Astrocyte of the hippocampus (primary cell): ENCODE results near the gene MLXIP.

Experiments used
- DNase-seq: peaks from one replicate; pipeline ENCODE4 v3.0.0; 2011; ENCODE audit warnings: low read depth, low spot score

Gene MLXIP

GRCh38 chr12:122126713-122127597 is 48.4 kb downstream of the MLXIP start:
- no peak for DNase-seq

DNA sequence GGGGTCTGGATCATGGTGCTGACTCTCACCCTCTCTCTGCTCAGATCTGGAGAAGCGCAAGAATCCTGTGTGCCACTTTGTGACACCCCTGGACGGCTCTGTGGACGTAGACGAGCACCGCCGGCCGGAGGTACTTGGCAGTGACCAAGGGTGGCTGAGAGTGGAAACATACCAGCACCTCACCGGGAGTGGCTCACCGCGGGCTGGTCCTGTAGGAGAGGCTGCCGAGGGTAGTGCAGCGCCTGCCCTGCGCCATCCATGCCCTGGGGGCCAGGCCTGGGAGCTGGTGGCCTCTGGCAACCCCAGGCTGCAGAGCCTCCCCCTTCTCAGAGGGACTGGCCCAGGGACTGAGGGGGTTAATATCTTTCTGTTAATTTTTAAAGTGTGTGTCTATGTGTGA is 49.3 kb downstream of the MLXIP start:
- DNase-seq, result no peak

DNA sequence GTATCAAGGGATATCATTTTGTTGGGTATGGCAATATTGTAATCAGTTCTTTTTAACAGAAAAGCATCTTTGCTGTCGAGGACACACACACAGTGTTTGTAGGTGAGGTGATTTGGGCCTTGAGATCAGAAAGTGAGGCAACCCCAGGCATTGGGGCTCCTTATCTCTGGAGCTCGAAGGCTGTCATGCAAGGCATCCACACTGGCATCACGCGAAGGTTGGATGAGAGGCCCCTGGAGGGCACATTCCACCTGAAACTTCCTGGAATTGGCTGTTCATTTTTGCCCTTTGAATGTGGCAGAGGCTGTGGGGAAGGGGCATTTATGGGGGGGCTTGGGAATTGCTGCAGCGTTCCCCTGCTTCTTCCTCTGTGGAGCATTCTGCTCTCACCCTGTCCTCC is 49.9 kb downstream of the MLXIP start:
- DNase-seq, result no peak

- no peak for DNase-seq
Observed at GRCh38 chr12:122129131-122129530, 50.6 kb downstream of the MLXIP start.

- DNase-seq, result peak; percentile 64
Observed at GRCh38 chr12:122130150-122130549, 51.6 kb downstream of the MLXIP start.

GRCh38 chr12:122133192-122133950 is 54.8 kb downstream of the MLXIP start:
- DNase-seq, result no peak

- DNase-seq, result no peak
Observed at GRCh38 chr12:122135437-122136031, 57.0 kb downstream of the MLXIP start.

DNA sequence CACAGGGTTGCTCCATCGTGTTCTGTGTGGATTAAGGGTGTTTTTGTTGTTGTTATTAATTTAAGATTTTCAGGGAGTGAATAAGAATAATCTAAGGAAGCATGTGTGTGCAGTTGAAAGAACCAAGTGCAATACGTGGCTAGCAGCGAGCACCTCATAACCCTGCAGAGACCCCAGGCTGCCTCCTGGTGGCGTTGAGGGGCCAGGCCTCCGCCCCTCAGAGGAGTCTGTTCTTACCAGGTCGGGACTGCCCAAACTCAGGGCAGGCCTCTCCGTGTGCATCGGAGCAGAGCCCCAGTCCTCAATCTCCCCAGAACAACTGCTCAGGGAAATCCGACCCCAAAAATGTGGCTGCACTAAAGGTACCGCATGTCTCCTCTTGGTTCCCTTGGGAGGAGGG is 58.7 kb downstream of the MLXIP start:
- DNase-seq, result no peak

DNA sequence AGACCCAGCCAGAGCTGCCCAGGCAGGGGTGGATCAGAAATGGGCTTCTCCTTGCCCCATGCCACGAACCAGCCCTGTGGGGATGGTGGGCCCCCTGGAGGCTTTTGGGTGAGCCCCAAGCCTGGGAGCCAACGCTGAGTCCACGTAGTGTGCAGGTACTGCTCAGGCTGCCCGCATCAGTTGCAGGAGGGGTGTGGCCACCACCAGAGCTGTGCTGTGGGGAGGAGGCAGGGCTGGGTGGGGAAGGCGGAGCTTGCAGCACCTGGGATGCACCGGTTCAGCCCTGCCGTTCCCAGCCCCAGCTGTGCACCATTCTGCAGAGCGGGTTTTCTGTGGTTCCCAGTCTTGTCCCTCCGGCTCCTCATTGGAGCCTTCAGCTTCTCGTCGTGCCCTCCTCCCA is 59.1 kb downstream of the MLXIP start:
- DNase-seq, result no peak

GRCh38 chr12:122138181-122138580 is 59.6 kb downstream of the MLXIP start:
- DNase-seq, result no peak

- no peak for DNase-seq
Observed at GRCh38 chr12:122138616-122139015, 60.1 kb downstream of the MLXIP start.

DNA sequence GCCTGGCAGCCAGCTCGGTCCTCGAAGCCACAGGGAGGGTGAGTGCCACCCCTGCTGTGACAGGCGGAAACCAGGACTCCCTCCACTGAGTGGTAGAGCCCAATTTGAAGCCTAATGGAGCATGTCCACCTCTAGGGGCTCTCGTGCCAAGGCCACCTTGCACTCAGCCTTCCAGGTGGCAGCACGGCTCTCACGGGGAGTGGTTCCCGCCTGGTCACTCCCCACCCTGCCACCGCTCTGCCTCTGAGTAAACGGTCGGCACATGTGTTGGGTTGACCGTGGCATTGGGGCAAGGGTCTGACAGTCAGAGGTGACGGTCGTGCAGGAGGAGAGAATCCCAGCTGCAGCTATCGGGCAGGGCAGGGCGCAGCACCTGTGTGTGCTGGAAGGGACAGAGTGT is 60.7 kb downstream of the MLXIP start:
- no peak for DNase-seq

- DNase-seq, result no peak
Observed at GRCh38 chr12:122139941-122140340, 61.4 kb downstream of the MLXIP start.

- no peak for DNase-seq
Observed at GRCh38 chr12:122140467-122141257, 62.1 kb downstream of the MLXIP start.

GRCh38 chr12:122141911-122142725 is 63.6 kb downstream of the MLXIP start:
- DNase-seq, result no peak

- DNase-seq, result no peak
Observed at GRCh38 chr12:122142857-122143256, 64.3 kb downstream of the MLXIP start.

- DNase-seq, result no peak
Observed at GRCh38 chr12:122144885-122145284, 66.3 kb downstream of the MLXIP start.

DNA sequence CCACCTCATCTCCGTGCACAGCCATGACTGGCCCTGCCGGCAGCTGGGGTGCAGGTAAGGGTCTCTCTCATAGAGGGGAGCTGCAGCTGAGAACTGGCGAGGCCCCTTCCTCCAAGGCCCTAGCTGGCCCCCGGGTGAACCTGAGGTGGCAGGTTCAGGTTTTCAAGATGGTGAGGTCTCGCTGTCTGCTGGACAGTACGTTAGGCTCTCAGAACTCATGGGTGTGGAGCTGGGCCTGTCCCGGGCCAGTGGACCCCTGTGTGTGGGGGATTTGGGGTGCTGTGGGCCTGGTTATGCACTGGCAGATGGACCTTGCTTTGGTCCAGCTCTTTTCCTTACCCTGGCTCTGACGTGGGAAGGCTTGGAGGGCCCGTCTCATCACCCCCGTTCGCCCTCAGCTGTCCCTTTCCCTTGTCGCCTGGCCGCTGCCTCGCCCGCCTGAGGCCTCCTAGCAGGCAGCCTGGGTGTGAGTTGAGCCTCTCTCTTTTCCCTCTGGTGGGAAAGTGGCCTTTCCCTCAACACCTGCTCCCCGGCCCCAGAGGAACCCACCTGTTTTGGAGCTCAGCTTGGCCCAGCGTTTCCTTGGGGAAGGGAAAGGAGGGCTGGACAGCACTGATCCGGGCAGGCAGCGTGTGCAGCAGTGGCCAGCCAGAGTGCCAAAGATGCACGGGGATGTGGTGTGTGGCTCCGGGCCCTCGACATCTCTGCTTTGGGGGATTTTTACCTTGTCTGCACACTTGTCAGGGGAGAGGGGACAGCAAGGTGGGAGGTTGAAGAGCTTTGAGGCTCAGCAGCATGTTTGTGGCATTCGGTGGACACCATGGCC is 67.2 kb downstream of the MLXIP start:
- DNase-seq, result no peak

GRCh38 chr12:122147514-122148290 is 69.1 kb downstream of the MLXIP start:
- no peak for DNase-seq
